Endothelial cell of umbilical vein (primary cell): ENCODE data around the gene TECRL. TPM values are rescaled to one million over a fixed set of nuclear protein-coding genes. Genes with fewer than 3 reads are reported as not detected.

Experiments
- BruUV-seq: library from RNA; stranded (reverse); fragments of 400-500 nt; replicated peaks from 2 replicates; lab custom pipeline; 2021; lab: Mats Ljungman, UMichigan
- CTCF ChIA-PET: fragments of 300-600, 350-600 bp; sonication (Branson Sonifier 250); formaldehyde crosslinking; loops from one replicate; lab custom pipeline; 2021; ENCODE audit warnings: antibody characterized with exemption, inconsistent platforms; lab: Charles Lee
- POLR2A ChIA-PET: fragments of 300-600, 350-600 bp; sonication (Branson Sonifier 250); formaldehyde crosslinking; loops from one replicate; lab custom pipeline; 2021; ENCODE audit warnings: antibody characterized with exemption, inconsistent platforms; lab: Charles Lee
- DNase-seq: peaks from one replicate; pipeline ENCODE4 v3.0.0-alpha.2; 2011; ENCODE audit warnings: low read depth, low spot score
- FAIRE-seq: peaks from 2 replicates; lab custom pipeline; 2011; peaks lifted over from hg19 to GRCh38; lab: Jason Lieb, UNC
- H2AFZ ChIP-seq: 2 replicates; pipeline ENCODE4 v1.6.0; 2012; ENCODE audit warnings: low read depth, low read length, control low read depth, inconsistent platforms
- H3K27ac ChIP-seq: 2 replicates; pipeline ENCODE4 v1.5.1; 2011; ENCODE audit warnings: low read depth, mild to moderate bottlenecking, control low read depth, low read length, moderate library complexity; ENCODE audit not compliant: insufficient read depth
- H3K27me3 ChIP-seq, 2 experiments: 2 replicates each; pipeline versions ENCODE4 v1.6.0 to v1.6.1; 2011; ENCODE audit warnings: low read length in 2 of 2, mixed read lengths in 1 of 2; ENCODE audit not compliant: control insufficient read depth in 2 of 2, insufficient read depth in 2 of 2
- H3K36me3 ChIP-seq, 2 experiments: 2 replicates in 1 of 2; 3 replicates in 1 of 2; pipeline ENCODE4 v1.5.1; 2011; ENCODE audit warnings: low read length in 2 of 2, mild to moderate bottlenecking in 1 of 2, moderate library complexity in 1 of 2; ENCODE audit not compliant: control insufficient read depth in 2 of 2, insufficient read depth in 2 of 2; ENCODE audit errors: extremely low read depth in 1 of 2
- H3K4me1 ChIP-seq: 3 replicates; pipeline ENCODE4 v1.5.1; 2011; ENCODE audit warnings: mild to moderate bottlenecking, low read length; ENCODE audit not compliant: control insufficient read depth, insufficient read depth; ENCODE audit errors: extremely low read depth
- H3K4me2 ChIP-seq: 2 replicates; pipeline ENCODE4 v1.6.1; 2011; ENCODE audit warnings: low read length, control low read depth, mixed read lengths; ENCODE audit not compliant: insufficient read depth
- H3K4me3 ChIP-seq, 3 experiments: fragments of 200-600 bp in 1 of 3; sonication (generic), shearing (Covaris generic) in 1 of 3; replicated peaks in 1 of 3; 2 replicates each; pipeline ENCODE4 v1.5.1; 2011 to 2016; ENCODE audit warnings: control low read depth in 3 of 3, low read length in 3 of 3, mild to moderate bottlenecking in 2 of 3, inconsistent platforms in 1 of 3, low read depth in 1 of 3, moderate library complexity in 1 of 3; ENCODE audit not compliant: insufficient read depth in 1 of 3
- H3K79me2 ChIP-seq: 2 replicates; pipeline ENCODE4 v1.6.0; 2012; ENCODE audit warnings: low read length, inconsistent platforms; ENCODE audit not compliant: control insufficient read depth, insufficient read depth
- H3K9ac ChIP-seq: replicated peaks from 2 replicates; pipeline ENCODE3; 2011; ENCODE audit warnings: low read length, control low read depth; ENCODE audit not compliant: insufficient read depth; ENCODE audit errors: extremely low read depth
- H3K9me1 ChIP-seq: replicated peaks from 3 replicates; pipeline ENCODE4 v1.6.0; 2011; ENCODE audit warnings: mild to moderate bottlenecking, low read length; ENCODE audit not compliant: control insufficient read depth, insufficient read depth; ENCODE audit errors: extremely low read depth
- H3K9me3 ChIP-seq: replicated peaks from 2 replicates; pipeline ENCODE4 v1.5.1; 2012; ENCODE audit warnings: low read length, inconsistent platforms; ENCODE audit not compliant: control insufficient read depth, insufficient read depth
- H4K20me1 ChIP-seq: replicated peaks from 2 replicates; pipeline ENCODE3; 2011; ENCODE audit warnings: mild to moderate bottlenecking, low read length; ENCODE audit not compliant: control insufficient read depth, insufficient read depth; ENCODE audit errors: extremely low read depth
- CTCF ChIP-seq, 2 donors: IDR thresholded peaks; 1 replicate in 1 of 2; 2 replicates in 1 of 2; pipeline ENCODE4 v1.5.1; 2011; ENCODE audit warnings: low read length in 2 of 2, mild to moderate bottlenecking in 2 of 2, moderate library complexity in 2 of 2, control low read depth in 1 of 2, inconsistent platforms in 1 of 2, low read depth in 1 of 2; ENCODE audit not compliant: insufficient read depth in 1 of 2; ENCODE audit errors: extremely low read depth in 1 of 2
- EZH2 ChIP-seq: IDR thresholded peaks from 2 replicates; pipeline ENCODE4 v1.6.1; 2012; ENCODE audit warnings: borderline replicate concordance, low read depth, mild to moderate bottlenecking, moderate library complexity, low read length, inconsistent platforms; ENCODE audit not compliant: severe bottlenecking
- FOS ChIP-seq: IDR thresholded peaks from 2 replicates; pipeline ENCODE4 v1.6.1; 2011; ENCODE audit warnings: mild to moderate bottlenecking, low read length, moderate library complexity, borderline replicate concordance; ENCODE audit not compliant: insufficient read depth
- GATA2 ChIP-seq: IDR thresholded peaks from 2 replicates; pipeline ENCODE4 v1.7.0; 2011; ENCODE audit warnings: low read depth, mild to moderate bottlenecking, moderate library complexity, mixed read lengths, low read length; ENCODE audit not compliant: insufficient read length, insufficient read depth
- JUN ChIP-seq: IDR thresholded peaks from 2 replicates; pipeline ENCODE4 v1.6.1; 2011; ENCODE audit warnings: borderline replicate concordance, low read depth; ENCODE audit not compliant: insufficient read length, insufficient read depth
- MAX ChIP-seq: IDR thresholded peaks from 2 replicates; pipeline ENCODE4 v1.6.1; 2011; ENCODE audit not compliant: insufficient read depth, insufficient read length
- MYC ChIP-seq: IDR thresholded peaks from one replicate; pipeline ENCODE4 v1.6.1; 2011; ENCODE audit warnings: mild to moderate bottlenecking, low read depth, low read length
- POLR2A ChIP-seq: IDR thresholded peaks from 2 replicates; pipeline ENCODE4 v1.6.1; 2012; ENCODE audit warnings: low read depth, mild to moderate bottlenecking, control low read depth, low read length
- POLR2AphosphoS5 ChIP-seq: IDR thresholded peaks from 2 replicates; pipeline ENCODE4 v1.6.1; 2012; ENCODE audit warnings: low read depth, mild to moderate bottlenecking, control low read depth, low read length, moderate library complexity; ENCODE audit not compliant: insufficient read depth
- dilution Hi-C: fragments of 300-500 bp; cut with MboI; formaldehyde crosslinking; loops from one replicate; pipeline ENCODE4 v1.15.0; 2019; ENCODE audit warnings: low sequenced_read_pairs; ENCODE audit not compliant: extremely low pct_ligation_motif_present
- intact Hi-C: fragments of 100-400 bp; cut with micrococcal nuclease; formaldehyde crosslinking; loops from one replicate; pipeline ENCODE4 v1.10.0; 2022
- polyA plus RNA-seq, 4 experiments: library from polyadenylated mRNA; depleted of rRNA in 3 of 4; stranded (reverse) in 3 of 4; unstranded in 1 of 4; fragments of >200 nt; gene quantifications; 2 replicates each; pipeline versions ENCODE4 v1.2.1 to v1.2.3, GENCODE V29; 2011 to 2012; ENCODE audit warnings: missing spikeins in 1 of 4
- total RNA-seq: library from RNA; stranded (reverse); gene quantifications from 2 replicates; pipeline ENCODE4 v1.2.3, GENCODE V29; 2021

TECRL gene
- total and polyA plus RNA-seq, 2 donors (not counting 3 experiments of a cell fraction or from before 2014, with no cell fraction given) = not detected

- BruUV-seq = no TSS peak
- dilution Hi-C loops = no loop called here
- no peak for TF ChIP-seq MYC
- no peak for TF ChIP-seq POLR2AphosphoS5
- TF ChIP-seq CTCF (IDR thresholded peaks at IDR 0.05; ENCODE audit: extremely low read depth in 1 of 2, insufficient read depth in 1 of 2, low read depth in 1 of 2, low read length in 2 of 2) = no peak
- TF ChIP-seq FOS = no peak
- TF ChIP-seq POLR2A = no peak
- no peak for TF ChIP-seq MAX
- TF ChIP-seq JUN = no peak
- no peak for TF ChIP-seq GATA2
- no peak for TF ChIP-seq EZH2
These were observed 79.1 kb downstream of the TECRL start for GRCh38 chr4:64330143-64330542.

More at GRCh38 chr4:64330143-64330542, 79.1 kb downstream of the TECRL start:
- POLR2A ChIA-PET = no interaction called here
- CTCF ChIA-PET = no interaction called here
- Histone ChIP-seq H3K9me1 (no peaks in the 10 kb centered on the region), H4K20me1 (no peaks in the 10 kb centered on the region), H2AFZ (no peak overlapping the region), H3K4me2 (no peak overlapping the region), H3K9me3 (no peaks in the 10 kb centered on the region), H3K4me3 (no peak overlapping the region), H3K79me2 (no peaks in the 10 kb centered on the region), H3K9ac (no peak overlapping the region), H3K4me1 (no peaks in the 10 kb centered on the region), H3K27ac (no peak overlapping the region), H3K36me3 (no peaks in the 10 kb centered on the region), H3K27me3 (no peaks in the 10 kb centered on the region)
- intact Hi-C loops = no loop called here
- DNase-seq (no peak), FAIRE-seq (no peak)
